ENCODE measurements around the gene KCNMA1. TPM values are rescaled to one million over a fixed set of nuclear protein-coding genes. Genes with fewer than 3 reads are reported as not detected.

The KCNMA1 gene
- total RNA-seq, 1 donor from 2014 or later: 30.1 TPM

DNA sequence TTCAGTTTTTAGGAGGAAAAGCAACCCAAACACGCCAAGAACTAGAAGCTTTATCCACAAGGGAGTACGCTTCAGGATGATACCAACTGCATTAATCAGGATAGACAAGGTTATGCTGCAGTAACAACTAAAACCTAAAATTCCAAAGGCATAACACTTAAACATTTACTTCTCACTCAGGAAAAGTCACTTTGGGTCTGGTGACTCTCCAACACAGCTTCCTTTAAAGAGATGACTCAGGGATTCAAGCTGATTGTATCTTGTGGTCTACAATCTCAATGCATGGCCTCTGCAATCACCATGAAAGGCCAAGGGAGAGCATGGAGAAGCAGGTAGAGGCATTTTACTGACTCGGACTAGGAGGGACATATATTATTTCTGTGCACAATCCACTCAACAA, 315.8 kb downstream of the KCNMA1 start:
- peaks cover 5% of the 10 kb centered on the region for H3K4me1 Mint-ChIP-seq (ENCODE audit: unreplicated experiment)
- H3K36me3 Mint-ChIP-seq: no peaks in the 10 kb centered on the region
- TF ChIP-seq, protein P1, sequence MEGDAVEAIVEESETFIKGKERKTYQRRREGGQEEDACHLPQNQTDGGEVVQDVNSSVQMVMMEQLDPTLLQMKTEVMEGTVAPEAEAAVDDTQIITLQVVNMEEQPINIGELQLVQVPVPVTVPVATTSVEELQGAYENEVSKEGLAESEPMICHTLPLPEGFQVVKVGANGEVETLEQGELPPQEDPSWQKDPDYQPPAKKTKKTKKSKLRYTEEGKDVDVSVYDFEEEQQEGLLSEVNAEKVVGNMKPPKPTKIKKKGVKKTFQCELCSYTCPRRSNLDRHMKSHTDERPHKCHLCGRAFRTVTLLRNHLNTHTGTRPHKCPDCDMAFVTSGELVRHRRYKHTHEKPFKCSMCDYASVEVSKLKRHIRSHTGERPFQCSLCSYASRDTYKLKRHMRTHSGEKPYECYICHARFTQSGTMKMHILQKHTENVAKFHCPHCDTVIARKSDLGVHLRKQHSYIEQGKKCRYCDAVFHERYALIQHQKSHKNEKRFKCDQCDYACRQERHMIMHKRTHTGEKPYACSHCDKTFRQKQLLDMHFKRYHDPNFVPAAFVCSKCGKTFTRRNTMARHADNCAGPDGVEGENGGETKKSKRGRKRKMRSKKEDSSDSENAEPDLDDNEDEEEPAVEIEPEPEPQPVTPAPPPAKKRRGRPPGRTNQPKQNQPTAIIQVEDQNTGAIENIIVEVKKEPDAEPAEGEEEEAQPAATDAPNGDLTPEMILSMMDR (conservative IDR thresholded peaks at IDR 0.05): no peak
- no peaks in the 10 kb centered on the region for H3K9me3 Mint-ChIP-seq
- H3K27ac Mint-ChIP-seq: no peak overlapping the region
- DNase-seq (ENCODE audit: extremely low spot score, unreplicated experiment): no peak
- no peak overlapping the region for H3K4me3 Mint-ChIP-seq
- H3K27me3 Mint-ChIP-seq: peaks cover 5% of the 10 kb centered on the region

DNA sequence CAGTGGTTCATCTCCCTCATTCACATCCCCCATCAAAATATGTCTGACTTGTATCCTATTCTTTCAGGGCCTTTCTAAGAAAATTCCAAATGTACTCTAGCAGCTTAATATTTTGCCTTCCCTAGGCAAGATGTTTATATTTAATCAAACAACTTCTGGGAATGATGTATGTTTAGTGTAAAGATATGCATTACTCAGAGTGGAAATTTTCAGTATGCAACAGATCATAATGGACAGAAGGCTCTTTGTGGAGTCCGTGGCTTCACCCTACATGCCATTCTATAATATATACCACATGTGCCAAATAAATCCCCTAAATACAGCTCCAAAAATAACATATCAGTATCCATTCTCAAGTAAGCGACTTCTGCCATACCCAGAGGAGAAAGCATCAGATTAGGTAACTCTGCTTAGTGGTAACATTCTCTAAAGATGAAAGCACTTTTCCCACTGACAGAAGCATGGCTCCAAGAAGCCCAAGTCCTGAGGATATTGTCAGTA, 316.6 kb downstream of the KCNMA1 start:
- H3K27ac Mint-ChIP-seq: no peak overlapping the region
- DNase-seq (ENCODE audit: extremely low spot score, unreplicated experiment): no peak
- peaks cover 5% of the 10 kb centered on the region for H3K4me1 Mint-ChIP-seq (ENCODE audit: unreplicated experiment)
- H3K27me3 Mint-ChIP-seq: peaks cover 5% of the 10 kb centered on the region
- no peaks in the 10 kb centered on the region for H3K9me3 Mint-ChIP-seq
- no peak overlapping the region for H3K4me3 Mint-ChIP-seq
- no peaks in the 10 kb centered on the region for H3K36me3 Mint-ChIP-seq
- TF ChIP-seq, protein P1 (conservative IDR thresholded peaks at IDR 0.05): no peak

DNA sequence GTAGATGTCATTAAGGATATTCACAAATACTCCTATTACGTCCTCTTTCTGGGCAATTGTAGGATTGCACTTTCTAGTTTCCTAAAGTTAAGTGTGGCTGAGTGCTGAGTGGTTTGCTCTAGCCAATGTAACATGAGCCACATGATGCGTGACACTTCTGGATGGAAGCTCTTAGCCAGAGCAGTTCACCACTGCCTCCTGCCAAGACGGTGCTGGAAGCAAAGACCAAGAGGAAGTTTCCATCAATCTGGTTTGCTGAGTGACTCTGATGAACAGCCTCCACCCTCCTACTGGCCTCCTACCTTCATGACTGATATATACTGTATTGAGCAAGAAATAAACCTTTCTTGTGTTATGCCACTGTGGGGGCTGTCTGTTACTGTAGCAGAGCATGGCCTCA, 318.1 kb downstream of the KCNMA1 start:
- Mint-ChIP-seq H3K36me3 (no peaks in the 10 kb centered on the region), H3K27me3 (peaks cover 5% of the 10 kb centered on the region), H3K9me3 (no peaks in the 10 kb centered on the region), H3K4me1 (ENCODE audit: unreplicated experiment) (peaks cover 5% of the 10 kb centered on the region), H3K4me3 (no peak overlapping the region), H3K27ac (no peak overlapping the region)
- TF ChIP-seq, protein P1 (conservative IDR thresholded peaks at IDR 0.05): no peak
- no peak for DNase-seq (ENCODE audit: extremely low spot score, unreplicated experiment)

DNA sequence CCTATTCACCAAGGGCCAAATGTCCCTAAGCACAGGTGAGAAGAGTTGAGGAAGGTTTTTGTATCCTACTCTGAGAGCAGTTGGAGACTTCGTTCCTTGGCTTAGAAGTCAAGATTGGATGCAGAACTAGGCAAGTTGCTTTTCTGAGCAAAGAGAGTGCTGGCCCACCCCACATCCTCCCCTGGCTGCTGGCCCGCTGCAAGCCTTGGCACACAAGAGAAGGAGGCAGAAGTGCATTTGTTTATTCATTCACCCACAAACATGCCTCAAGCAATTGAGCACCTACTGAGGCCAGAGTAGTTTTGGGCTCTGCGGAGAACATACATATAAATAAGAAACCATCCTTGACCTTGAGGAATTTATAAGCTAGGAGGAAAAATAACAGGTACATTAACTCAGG, 318.9 kb downstream of the KCNMA1 start:
- Mint-ChIP-seq H3K27me3 (peaks cover 5% of the 10 kb centered on the region), H3K4me1 (ENCODE audit: unreplicated experiment) (peaks cover 8% of the 10 kb centered on the region), H3K36me3 (no peaks in the 10 kb centered on the region)

DNA sequence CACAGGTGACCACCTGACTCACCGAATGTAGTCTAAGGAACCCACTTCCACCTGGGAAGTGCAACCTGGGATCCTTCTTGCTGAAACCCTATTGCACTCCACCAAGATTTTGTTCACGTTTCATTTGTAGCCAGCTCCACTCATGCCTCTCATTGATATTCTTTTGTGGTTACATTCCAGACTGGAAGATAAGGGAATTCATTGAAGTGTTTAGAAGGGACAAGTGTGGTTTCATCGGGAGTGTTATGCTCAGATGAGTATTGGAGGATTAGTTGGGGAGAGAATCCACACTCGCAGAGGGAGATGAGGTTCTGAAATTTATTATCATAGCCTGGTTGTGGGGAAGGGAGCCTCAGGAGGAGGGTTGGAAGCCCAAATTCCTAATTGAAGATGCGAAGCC, 320.4 kb downstream of the KCNMA1 start:
- no peaks in the 10 kb centered on the region for H3K36me3 Mint-ChIP-seq
- TF ChIP-seq, protein P1 (conservative IDR thresholded peaks at IDR 0.05): no peak
- peaks cover 5% of the 10 kb centered on the region for H3K27me3 Mint-ChIP-seq
- no peak overlapping the region for H3K4me3 Mint-ChIP-seq
- no peak for DNase-seq (ENCODE audit: extremely low spot score, unreplicated experiment)
- H3K9me3 Mint-ChIP-seq: no peaks in the 10 kb centered on the region
- H3K27ac Mint-ChIP-seq: no peak overlapping the region
- peaks cover 8% of the 10 kb centered on the region for H3K4me1 Mint-ChIP-seq (ENCODE audit: unreplicated experiment)

More for the DNA sequence above, 318.9 kb downstream of the KCNMA1 start:
- no peak overlapping the region for H3K27ac Mint-ChIP-seq
- DNase-seq (ENCODE audit: extremely low spot score, unreplicated experiment): no peak
- no peak overlapping the region for H3K4me3 Mint-ChIP-seq
- TF ChIP-seq, protein P1 (conservative IDR thresholded peaks at IDR 0.05): no peak
- no peaks in the 10 kb centered on the region for H3K9me3 Mint-ChIP-seq
